H1 (cell line): Measurements from ENCODE around the gene SHISA6. TPM values are rescaled to one million over a fixed set of nuclear protein-coding genes. Genes with fewer than 3 reads are reported as not detected.

Experiments used
- CHD7 ChIP-seq: fragments of 300-600 bp; sonication (generic); IDR thresholded peaks from 2 replicates; pipeline ENCODE4 v1.7.1; 2012; ENCODE audit warnings: low read length, moderate library complexity, mild to moderate bottlenecking, inconsistent platforms; ENCODE audit not compliant: insufficient replicate concordance
- CTCF ChIP-seq, 3 experiments: IDR thresholded peaks; 1 replicate in 2 of 3; 2 replicates in 1 of 3; pipeline versions ENCODE4 v1.5.1 to v1.6.1; 2011; ENCODE audit warnings: low read length in 3 of 3, mild to moderate bottlenecking in 3 of 3, inconsistent platforms in 2 of 3, low read depth in 1 of 3, moderate library complexity in 1 of 3; ENCODE audit not compliant: insufficient read depth in 1 of 3; ENCODE audit errors: control extremely low read depth in 1 of 3
- KDM5A ChIP-seq: fragments of 200-600 bp; IDR thresholded peaks from 2 replicates; pipeline ENCODE4 v1.7.1; 2012; ENCODE audit warnings: mild to moderate bottlenecking, low read length, inconsistent platforms, mixed read lengths
- PHF8 ChIP-seq: fragments of 200-600 bp; sonication (generic); conservative IDR thresholded peaks from 2 replicates; pipeline ENCODE4 v1.7.1; 2012; ENCODE audit warnings: low read depth, mild to moderate bottlenecking, inconsistent platforms, low read length, moderate library complexity
- POLR2AphosphoS5 ChIP-seq: IDR thresholded peaks from 2 replicates; pipeline ENCODE4 v1.6.1; 2011; ENCODE audit warnings: low read depth, low read length
- RBBP5 ChIP-seq: IDR thresholded peaks from 2 replicates; pipeline ENCODE4 v1.7.1; 2012; ENCODE audit warnings: low read depth, mild to moderate bottlenecking, inconsistent platforms, low read length, moderate library complexity, borderline replicate concordance
- SP2 ChIP-seq: IDR thresholded peaks from 2 replicates; pipeline ENCODE4 v1.6.1; 2012; ENCODE audit warnings: mild to moderate bottlenecking, low read length, inconsistent platforms
- USF2 ChIP-seq: IDR thresholded peaks from 2 replicates; pipeline ENCODE4 v1.6.1; 2011; ENCODE audit warnings: low read length, improper control_type of control experiment
- polyA plus RNA-seq, 7 experiments: library from polyadenylated mRNA; depleted of rRNA in 3 of 7; stranded (reverse) in 5 of 7; unstranded in 2 of 7; fragments of >200 nt in 5 of 7; fragments of 200-250 nt in 2 of 7; gene quantifications; 1 replicate in 5 of 7; 2 replicates in 1 of 7; 4 replicates in 1 of 7; pipeline versions ENCODE4 v1.2.1 to v1.2.3, GENCODE V29; 2011 to 2013; ENCODE audit warnings: missing spikeins in 2 of 7, mixed read lengths in 2 of 7
- total RNA-seq: library from RNA; stranded (reverse); fragmentation: NEBNext Ultra II Directional; extraction: Animal tissue kit (Norgen Biotek cat#: 25700); gene quantifications from 2 replicates; pipeline ENCODE4 v1.2.1, GENCODE V29; 2021

SHISA6 gene
- total and polyA plus RNA-seq, 2 of the 8 experiments (the other 6 are each of a cell fraction or from before 2014, with no cell fraction given), result 2.9 to 4.8 TPM

- TF ChIP-seq CHD7 (no peak), PHF8 (no peak), USF2 (no peak), CTCF (IDR thresholded peaks at IDR 0.05; ENCODE audit: control extremely low read depth in 1 of 3, insufficient read depth in 1 of 3, low read depth in 1 of 3, low read length in 3 of 3) (no peak), SP2 (no peak), RBBP5 (no peak), POLR2AphosphoS5 (no peak), KDM5A (no peak)
Measured at GRCh38 chr17:11292491-11292890, 51.5 kb downstream of the SHISA6 start (continued).
